ENCODE results near the gene IER3IP1. TPM values are rescaled to one million over a fixed set of nuclear protein-coding genes. Genes with fewer than 3 reads are reported as not detected.

IER3IP1 gene, protein sequence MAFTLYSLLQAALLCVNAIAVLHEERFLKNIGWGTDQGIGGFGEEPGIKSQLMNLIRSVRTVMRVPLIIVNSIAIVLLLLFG
- 7.6 and 8.8 TPM in 2 replicates for total RNA-seq (2021)
- long read RNA-seq, transcript IER3IP1-201 (3 exons, 3,689 nt): major isoform, 285 of 285 reads
- long read RNA-seq, partial matches to known transcripts: 0 of 285 reads
- long read RNA-seq, other reads (novel, unspliced or antisense): 0 of 285 reads

DNA sequence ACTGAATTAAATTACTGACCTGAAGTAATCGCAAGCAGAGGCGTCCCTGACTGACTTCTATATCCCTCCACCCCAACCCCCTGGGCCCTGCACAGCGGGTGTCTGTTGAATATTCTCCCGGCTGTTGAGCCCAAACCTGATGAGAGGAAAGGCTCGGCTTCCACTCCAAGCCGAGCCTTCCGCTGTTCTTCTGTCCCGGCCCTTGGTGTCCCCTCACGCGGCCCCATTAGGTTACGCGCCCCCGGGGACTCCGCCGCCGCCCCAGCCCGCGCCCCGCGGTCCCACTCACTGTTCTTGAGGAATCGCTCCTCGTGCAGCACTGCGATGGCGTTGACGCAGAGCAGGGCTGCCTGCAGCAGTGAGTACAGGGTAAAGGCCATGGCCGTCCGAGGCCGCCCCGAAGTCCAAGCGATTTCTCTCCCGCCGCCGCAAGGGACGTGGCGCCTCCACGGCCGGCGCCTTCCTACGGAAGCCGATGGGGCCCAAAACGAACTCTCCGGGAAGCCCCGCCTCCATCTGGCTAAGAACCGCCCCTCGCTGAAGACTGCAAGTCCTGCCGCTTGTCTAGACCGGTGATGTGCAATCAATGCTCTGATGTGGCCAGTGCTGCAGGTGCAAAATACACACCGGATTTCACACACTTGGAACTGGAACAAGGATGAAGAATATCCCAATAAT, at the start of gene IER3IP1:
TSS of gene IER3IP1 (minus strand) at position 467 of the 678 bp plus-strand sequence. CDS start at position 380, 87 bp downstream.
- peaks cover 10% of the 10 kb centered on the region for H3K27me3 Mint-ChIP-seq (ENCODE audit: low read depth)
- no peak within 1 kb of the TSS for H4K91ac ChIP-seq (ENCODE audit: insufficient read length, low read depth, low read length)
- H3K4me1 ChIP-seq (ENCODE audit: insufficient read depth, low read length): peaks cover 2% of the 10 kb centered on the region; the same call in 1 of the 2 replicates
- H2BK15ac ChIP-seq (ENCODE audit: low read depth, low read length): no peak within 1 kb of the TSS
- no peak within 1 kb of the TSS for H3K23ac ChIP-seq (ENCODE audit: insufficient read length, low read depth, low read length)
- H3K4me1 Mint-ChIP-seq: peaks cover 7 to 16% of the 10 kb centered on the region in 2 experiments
- no peak within 1 kb of the TSS for H2AFZ ChIP-seq (ENCODE audit: low read length)
- peaks cover 9% of the 10 kb centered on the region; the same call in 1 of the 2 replicates for H3K79me2 ChIP-seq (ENCODE audit: insufficient read depth, low read length)
- TF ChIP-seq, protein P1, sequence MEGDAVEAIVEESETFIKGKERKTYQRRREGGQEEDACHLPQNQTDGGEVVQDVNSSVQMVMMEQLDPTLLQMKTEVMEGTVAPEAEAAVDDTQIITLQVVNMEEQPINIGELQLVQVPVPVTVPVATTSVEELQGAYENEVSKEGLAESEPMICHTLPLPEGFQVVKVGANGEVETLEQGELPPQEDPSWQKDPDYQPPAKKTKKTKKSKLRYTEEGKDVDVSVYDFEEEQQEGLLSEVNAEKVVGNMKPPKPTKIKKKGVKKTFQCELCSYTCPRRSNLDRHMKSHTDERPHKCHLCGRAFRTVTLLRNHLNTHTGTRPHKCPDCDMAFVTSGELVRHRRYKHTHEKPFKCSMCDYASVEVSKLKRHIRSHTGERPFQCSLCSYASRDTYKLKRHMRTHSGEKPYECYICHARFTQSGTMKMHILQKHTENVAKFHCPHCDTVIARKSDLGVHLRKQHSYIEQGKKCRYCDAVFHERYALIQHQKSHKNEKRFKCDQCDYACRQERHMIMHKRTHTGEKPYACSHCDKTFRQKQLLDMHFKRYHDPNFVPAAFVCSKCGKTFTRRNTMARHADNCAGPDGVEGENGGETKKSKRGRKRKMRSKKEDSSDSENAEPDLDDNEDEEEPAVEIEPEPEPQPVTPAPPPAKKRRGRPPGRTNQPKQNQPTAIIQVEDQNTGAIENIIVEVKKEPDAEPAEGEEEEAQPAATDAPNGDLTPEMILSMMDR (conservative IDR thresholded peaks at IDR 0.05): 0 out of 3 replicates have a peak, but pooled peaks have one; percentile 14
- peak within 1 kb of the TSS; percentile 19 to 66 (median 27); a peak in 3 of 7 replicates for H3K27ac Mint-ChIP-seq
- H3K27ac ChIP-seq (ENCODE audit: insufficient read length, low read depth, low read length): peak within 1 kb of the TSS; percentile 3
- peaks cover 8% of the 10 kb centered on the region for H3K23me2 ChIP-seq (ENCODE audit: insufficient read length, low read depth, low read length, poor library complexity, severe bottlenecking)
- peak within 1 kb of the TSS; percentile 93 for H3K9ac ChIP-seq (ENCODE audit: extremely low read depth, insufficient read length, low read length)
- H3K36me3 Mint-ChIP-seq (ENCODE audit: insufficient read depth in 1 of 3, low read depth in 3 of 3): no peaks in the 10 kb centered on the region
- H2BK5ac ChIP-seq (ENCODE audit: insufficient read length, low read length): no peak within 1 kb of the TSS
- H3K79me1 ChIP-seq (ENCODE audit: insufficient read depth, low read depth, low read length, poor library complexity, severe bottlenecking): peaks cover 4% of the 10 kb centered on the region
- peak within 1 kb of the TSS; percentile 87 for H3K4me2 ChIP-seq (ENCODE audit: insufficient read depth, insufficient read length, low read length)
- DNase-seq: peak; percentile 92
- peak within 1 kb of the TSS; percentile 81 for H3K18ac ChIP-seq (ENCODE audit: insufficient read length, low read depth, low read length)
- no peak within 1 kb of the TSS for H2BK12ac ChIP-seq (ENCODE audit: insufficient read length, low read depth, low read length)
- peak within 1 kb of the TSS; percentile 92 for H3K14ac ChIP-seq (ENCODE audit: insufficient read depth, low read length)
- no CpG with 5 or more reads among the region's 48 CpGs for WGBS (ENCODE audit: extremely low coverage, insufficient read length, low lambda C conversion rate)
- no peaks in the 10 kb centered on the region for H3K27me3 ChIP-seq (ENCODE audit: insufficient read depth, low read length)
- H2AK5ac ChIP-seq (ENCODE audit: insufficient read length, low read length): no peak within 1 kb of the TSS
- no peak within 1 kb of the TSS for H3T11ph ChIP-seq (ENCODE audit: low read length)
- H3K9me3 Mint-ChIP-seq: 0 out of 5 replicates have a peak, but pooled peaks cover 0 to 4% of the 10 kb centered on the region in 2 experiments
- H3K4ac ChIP-seq (ENCODE audit: low read depth, low read length): no peak within 1 kb of the TSS
- no peak within 1 kb of the TSS for H2BK120ac ChIP-seq (ENCODE audit: low read depth, low read length, poor library complexity, severe bottlenecking)
- H3K9me3 ChIP-seq (ENCODE audit: control insufficient read depth, low read depth, low read length): no peaks in the 10 kb centered on the region
- no peak within 1 kb of the TSS for H2BK20ac ChIP-seq (ENCODE audit: low read depth, low read length, poor library complexity, severe bottlenecking)
- H3K4me3 Mint-ChIP-seq: peak within 1 kb of the TSS in 1 of 2 experiments; percentile 23; a peak in 1 of 5 replicates
- no peak within 1 kb of the TSS for H4K8ac ChIP-seq (replicated peaks; ENCODE audit: insufficient read length, low read depth, low read length)
- H3K56ac ChIP-seq (ENCODE audit: insufficient read length, low read depth, low read length): no peak within 1 kb of the TSS
- no peaks in the 10 kb centered on the region for H4K20me1 ChIP-seq (ENCODE audit: control insufficient read depth, insufficient read depth, insufficient read length)
- H4K5ac ChIP-seq (ENCODE audit: insufficient read length, low read depth, low read length): no peak within 1 kb of the TSS
